Raji (cell line): ENCODE data around the gene BTG1.

Experiments used
- POLR2A ChIP-seq: IDR thresholded peaks from 2 replicates; pipeline ENCODE4 v1.6.1; 2011; ENCODE audit warnings: low read depth, low read length, control low read depth; ENCODE audit not compliant: insufficient read depth

BTG1 gene

DNA sequence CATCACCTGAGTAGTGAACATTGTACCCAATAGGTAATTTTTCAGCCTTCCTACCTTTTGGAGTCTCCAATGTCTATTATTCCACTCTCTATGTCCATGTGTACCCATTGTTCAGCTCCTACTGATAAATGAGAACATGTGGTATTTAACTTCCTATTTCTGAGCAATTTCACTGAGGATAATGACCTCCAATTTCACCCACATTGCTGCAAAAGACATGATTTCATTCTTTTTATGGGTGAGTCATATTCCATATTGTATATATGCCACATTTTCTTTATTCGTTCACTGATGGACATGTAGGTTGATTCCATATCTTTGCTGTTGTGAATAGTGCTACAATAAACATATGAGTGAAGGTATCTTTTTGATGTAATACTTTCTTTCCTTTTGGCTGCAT, 16.4 kb upstream of the BTG1 start:
- TF ChIP-seq POLR2A = no peak

DNA sequence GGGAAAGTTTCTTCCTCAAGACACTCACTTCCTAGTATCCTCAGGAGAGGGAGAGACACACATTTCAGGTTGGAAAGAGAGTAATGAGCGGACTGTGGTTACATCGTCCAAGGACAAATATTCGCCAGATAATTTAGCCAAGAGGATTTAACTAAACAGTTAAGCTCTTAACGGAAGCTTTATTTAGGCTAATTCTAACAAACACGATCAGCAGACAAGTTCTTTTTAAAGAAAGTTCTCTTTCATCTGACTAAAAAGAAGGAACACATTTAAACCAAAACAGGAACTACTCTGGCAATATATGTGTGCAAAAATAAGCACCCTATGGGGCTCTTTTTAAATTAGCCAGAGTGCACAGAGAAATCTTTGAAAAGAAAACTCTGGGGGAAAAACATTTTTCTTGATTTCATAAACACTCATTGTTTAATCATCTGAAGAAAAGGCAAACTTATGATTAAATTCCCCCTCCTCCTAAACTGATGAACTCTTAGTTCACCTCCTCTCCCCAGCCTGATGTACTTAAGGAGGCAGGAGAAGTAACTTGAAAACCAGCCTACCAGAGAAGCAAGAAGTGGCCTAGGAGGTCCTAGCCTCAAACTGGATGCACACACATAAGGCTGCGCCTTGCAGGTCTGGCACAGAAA, 13.3 kb upstream of the BTG1 start:
- no peak for TF ChIP-seq POLR2A

DNA sequence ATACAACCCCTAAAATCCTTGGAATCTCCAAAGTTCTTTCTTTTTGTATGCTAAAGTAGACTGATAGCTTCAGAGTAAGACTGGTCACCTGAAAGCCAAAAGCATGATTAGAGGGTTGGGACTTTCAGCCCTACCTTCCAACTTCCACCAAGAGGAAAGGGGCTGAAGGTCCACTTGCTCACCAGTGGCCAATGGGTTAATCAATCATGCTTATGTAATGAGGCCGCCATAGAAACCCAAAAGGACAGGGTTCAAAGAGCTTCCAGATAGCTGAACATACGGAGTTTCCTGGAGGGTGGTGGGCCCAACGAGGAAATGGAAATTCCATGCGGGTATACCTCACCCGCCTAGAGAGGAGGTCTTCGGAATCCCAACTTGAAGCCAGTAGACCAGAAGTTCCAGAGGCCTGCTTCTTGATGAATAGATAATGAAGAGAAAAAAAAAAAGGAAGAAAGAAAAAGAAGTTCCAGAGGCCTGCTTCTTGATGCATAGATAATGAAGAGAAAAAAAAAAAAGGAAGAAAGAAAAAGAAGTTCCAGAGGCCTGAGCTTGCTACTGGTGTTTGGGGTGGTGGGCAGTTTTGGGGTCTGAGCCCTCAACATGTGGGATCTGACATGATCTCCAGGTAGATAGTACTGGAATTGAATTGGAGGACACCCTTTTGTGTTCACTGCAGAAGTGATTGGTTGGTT, 11.2 kb upstream of the BTG1 start:
- 0 out of 2 replicates have a peak, but pooled peaks have one; percentile 10 for TF ChIP-seq POLR2A

DNA sequence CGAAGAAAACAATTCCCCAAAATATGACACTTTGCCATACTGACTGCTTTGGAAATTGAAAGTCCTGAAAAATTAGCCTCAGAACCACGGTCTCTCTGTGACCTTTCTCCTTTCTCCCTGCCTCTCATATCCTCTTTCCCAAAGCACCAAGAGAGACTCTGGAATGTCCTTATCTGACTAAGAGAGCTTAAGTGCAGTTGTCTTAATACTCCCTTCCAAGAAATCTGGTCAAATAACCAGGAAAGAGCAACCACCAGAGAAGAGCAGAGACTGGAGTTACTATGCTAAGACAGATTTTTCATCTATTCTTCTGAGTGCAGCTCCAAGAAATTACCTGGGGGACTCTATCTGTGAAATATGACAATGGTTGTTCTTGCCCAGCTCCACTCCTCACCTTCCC, 10.5 kb upstream of the BTG1 start:
- no peak for TF ChIP-seq POLR2A

DNA sequence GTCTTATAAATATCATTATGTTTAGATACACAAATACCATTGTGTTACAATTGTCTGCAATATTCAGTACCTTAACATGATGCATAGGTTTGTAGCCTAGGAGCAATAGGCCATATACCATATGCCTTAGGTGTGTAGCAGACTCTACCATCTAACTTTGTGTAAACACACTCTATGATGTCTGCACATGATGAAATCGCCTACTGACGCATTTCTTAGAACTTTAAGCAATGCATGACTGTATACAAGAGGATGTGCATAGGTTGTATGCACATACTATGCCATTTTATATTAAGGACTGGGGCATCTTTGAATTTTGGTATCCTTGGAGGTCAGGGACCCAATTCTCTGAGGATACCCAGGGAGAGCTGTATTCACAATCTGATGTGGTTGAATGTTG, 10.1 kb upstream of the BTG1 start:
- TF ChIP-seq POLR2A = no peak

DNA sequence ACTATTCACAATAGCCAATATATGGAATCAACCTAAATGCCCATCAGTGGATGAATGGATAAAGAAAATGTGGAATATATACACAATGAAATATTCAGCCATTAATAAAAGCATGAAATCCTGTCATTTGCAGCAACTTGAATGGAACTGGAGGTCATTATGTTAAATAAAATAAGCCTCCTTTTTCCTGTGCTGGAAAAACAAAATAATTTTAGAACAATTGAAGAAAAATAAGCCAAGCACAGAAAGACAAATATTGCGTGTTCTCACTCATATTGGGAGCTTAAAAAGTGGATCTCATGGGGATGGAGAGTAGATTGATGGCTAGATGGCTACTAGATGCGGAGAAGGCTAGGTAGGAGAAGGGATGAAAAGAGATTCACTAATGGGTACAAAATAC, 6.3 kb upstream of the BTG1 start:
- TF ChIP-seq POLR2A = no peak

DNA sequence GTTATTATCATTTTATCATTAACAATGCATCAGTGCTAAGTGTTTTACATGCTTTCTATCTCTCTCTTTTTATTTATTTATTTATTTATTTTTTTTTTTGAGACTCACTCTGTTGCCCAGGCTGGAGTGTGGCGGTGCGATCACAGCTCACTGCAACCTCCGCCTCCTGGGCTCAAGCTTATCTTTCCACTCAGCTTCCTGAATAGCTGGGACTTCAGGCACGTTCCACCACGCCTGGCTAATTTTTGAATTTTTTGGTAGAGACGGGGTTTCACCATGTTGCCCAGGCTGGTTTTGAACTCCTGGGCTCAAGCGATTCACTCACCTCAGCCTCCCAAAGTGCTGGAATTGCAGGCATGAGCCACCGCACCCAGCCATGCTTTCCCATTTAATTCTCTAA, 3.9 kb upstream of the BTG1 start:
- TF ChIP-seq POLR2A = no peak

DNA sequence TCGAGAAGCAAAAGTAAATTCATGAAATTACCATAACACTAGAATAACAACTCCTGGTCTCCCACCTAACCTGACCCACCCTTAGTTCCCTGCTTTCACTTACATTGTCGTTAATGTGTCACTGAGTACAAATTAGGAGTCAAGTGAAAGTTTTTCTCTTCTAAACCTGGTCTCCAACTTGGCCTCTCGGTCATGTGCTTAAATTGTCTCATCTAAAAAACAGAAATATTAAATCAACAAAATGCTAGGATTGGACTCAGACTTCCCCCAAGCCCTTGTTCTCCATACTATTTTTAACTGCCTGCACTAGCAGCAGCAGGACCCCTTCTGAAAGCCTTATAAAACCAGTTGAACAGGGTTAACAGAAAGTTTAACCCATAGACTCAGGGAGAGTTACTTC, 1.8 kb upstream of the BTG1 start:
- TF ChIP-seq POLR2A = no peak

DNA sequence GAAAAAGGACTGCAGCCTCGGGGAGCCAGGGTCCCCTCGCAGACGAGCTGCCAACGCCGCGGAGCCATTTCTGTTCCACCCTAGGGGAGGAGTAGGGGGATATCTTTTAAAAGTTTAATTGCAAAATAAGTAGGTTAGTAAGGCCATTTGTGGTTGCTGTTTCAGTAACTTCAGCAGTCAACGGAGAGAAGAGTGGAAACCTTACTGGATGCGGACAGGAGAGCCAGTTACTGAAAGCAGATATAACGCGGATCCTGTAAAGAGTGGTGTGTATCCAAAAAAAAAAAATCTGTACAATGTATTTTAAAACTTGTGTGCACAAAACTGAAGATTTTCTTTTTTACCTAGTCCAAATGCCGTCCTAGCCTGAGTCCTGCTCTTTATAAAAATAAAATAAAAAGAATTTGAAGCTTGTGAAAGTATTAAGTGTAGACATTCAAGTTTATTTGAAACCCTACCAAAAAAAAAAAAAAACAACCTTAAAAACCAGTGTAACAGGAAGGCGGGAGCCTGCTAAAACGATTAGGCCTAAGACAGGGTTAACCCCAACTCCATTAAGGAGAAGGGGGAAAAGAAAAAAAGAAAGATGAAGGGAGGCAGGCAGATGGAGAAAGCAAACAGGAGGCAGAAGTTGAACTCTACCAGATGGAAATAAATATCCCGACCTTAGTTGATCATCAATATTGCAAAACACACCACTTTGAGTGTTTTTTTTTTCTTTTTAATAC, 1.0 kb upstream of the BTG1 start:
- TF ChIP-seq POLR2A = no peak

DNA sequence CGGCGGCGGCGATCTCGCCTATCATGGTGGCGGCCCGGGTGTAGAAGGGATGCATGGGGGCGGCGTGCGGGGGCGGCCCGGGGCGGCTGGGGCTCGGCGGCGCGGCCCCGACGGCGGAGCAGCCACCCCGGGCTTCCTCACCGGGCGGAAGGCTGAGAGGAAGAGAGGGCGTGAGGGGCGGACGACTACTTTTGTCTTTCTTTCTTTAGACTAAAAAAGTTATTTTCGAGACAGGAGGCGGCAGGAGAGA, 240 bp downstream of the BTG1 start:
- TF ChIP-seq POLR2A = no peak

DNA sequence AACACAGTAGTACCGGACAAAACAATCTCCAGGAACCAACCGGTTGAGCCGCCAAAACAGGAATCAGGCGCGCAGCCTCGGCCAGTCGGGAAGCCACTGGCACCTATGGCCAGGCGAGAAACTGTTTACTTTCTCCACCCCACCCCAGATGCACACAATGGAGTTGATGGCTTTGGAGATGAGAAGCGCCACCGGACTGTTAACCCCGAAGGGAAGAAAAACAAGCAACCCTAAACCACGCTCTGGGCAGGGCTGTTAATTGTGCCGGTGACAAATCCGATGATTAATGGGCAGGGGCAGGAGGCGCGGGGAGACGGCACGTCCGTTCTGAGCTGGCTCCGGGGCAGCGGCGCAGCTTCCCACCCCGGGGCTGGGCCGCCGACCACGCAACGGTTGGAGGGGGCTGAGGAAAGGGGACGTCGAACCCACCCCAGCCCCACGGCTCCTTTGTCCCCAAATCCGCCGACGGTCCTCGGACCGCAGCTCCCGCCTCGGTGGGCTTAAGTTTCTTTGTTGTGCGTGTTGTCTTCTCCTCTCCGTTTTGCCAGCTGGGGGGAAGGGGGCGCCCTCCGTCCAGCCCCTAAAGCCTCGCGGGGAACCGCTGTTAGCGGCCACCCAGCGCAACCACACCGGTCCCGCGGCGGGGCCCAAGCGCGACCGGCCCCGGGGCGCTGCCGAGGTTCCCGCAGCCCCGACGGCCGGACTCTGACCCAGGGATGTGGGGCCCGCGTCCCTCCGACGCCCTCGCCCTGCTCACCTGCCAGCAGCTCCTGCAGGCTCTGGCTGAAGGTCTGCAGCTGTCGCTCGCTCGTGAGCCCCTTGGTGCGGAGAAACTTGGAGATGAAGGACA, 790 bp downstream of the BTG1 start:
- TF ChIP-seq POLR2A = 0 out of 2 replicates have a peak, but pooled peaks have one; percentile 2

DNA sequence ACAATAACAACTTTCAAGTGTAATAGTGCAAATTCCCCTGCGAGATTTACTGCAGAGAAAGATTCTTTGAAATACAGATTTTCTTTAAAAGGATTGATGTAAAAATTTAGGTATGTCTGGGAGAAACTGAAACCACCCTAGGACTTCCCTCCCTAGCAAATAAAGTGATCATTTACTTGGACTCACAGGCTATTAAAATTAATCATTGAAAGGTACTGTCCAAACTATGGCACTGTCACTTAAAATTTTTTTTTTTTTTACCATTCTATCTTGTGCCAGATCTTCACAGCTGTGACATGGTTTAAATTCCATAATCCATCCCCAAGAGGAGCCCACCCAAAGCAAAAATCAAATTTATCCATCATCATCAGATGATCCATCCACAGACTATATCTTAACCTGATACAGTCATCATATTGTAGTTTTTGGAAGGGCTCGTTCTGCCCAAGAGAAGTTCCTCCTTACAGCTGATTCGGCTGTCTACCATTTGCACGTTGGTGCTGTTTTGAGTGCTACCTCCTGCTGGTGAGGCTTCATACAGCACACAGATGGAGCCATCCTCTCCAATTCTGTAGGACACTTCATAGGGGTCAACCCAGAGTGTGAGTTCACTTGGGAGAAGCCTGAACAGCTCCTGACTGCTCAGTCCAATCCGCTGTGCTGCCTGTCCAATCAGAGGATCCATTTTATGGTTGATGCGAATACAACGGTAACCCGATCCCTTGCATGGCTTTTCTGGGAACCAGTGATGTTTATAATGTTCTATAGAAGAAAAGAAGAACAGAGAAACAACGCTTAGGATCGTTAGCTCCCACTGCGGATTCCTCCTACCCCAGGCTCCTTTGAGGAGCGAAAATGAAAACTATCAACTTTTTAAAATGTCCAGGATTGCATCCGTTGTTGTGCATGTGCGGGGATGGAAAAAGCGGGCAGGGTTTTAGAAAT, 1.7 kb downstream of the BTG1 start:
- peak; percentile 24; the same call in 1 of the 2 replicates for TF ChIP-seq POLR2A

DNA sequence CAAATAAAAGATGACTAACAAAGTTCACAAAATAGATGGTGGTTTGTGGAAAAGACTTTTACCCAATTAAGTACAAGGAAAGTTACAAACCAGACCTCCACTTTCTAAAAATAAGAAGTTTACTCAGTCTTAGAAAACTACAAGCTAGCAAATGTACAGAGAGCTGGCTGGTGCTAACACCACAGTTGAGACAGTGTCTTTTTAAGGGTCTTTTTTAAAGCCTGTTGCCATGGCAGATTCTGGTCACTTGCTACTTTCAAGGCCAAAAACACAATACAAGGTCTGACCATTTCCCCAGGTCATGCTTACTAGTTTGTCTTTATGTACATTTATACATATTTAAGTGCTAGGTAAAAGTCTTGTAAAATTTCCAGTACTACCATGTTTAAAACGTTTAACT, 2.4 kb downstream of the BTG1 start:
- no peak for TF ChIP-seq POLR2A

DNA sequence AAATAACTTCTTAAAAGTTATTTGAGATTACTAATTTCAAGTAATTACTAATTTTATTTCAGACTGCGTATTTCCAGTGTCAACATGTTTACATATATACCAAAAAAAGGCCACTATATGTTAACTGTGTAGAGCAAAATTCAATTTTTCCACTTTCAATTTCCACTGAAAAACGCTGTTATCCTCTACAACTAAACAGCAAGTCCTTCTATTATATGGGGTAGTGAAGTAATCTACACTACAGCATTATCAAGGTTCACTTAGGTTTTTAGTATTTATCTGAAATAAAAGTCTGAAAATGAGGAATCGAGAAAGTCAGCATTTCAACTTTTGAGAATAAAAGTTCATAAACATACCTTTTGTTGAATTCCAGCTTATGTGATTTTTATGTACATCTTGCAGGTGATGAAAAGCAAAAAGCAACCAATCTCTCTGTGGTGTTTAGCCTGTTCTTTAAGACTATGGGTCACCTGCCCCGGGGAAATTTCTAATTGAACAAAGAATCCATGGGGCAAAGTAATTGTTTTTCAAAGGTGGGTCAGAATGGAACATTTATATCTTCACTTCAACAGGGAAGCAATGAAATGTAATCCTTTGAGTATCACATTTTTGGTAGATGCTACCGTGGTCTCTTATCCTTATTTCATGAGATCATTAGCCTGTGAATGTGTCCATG, 3.3 kb downstream of the BTG1 start:
- TF ChIP-seq POLR2A = no peak
